H9 (cell line): ENCODE measurements around the gene ALKAL2. TPM values are rescaled to one million over a fixed set of nuclear protein-coding genes. Genes with fewer than 3 reads are reported as not detected.

Source experiments
- DNase-seq: peaks from one replicate; pipeline ENCODE4 v3.0.0-alpha.2; 2017
- H2AFZ ChIP-seq: one replicate; pipeline ENCODE4 v1.6.1; 2013; ENCODE audit warnings: mild to moderate bottlenecking, low read length, control low read depth, moderate library complexity
- H2AK5ac ChIP-seq: 2 replicates; pipeline ENCODE4 v1.6.1; 2013; ENCODE audit warnings: low read length, control low read depth, mixed read lengths; ENCODE audit not compliant: insufficient read length
- H2BK120ac ChIP-seq: one replicate; pipeline ENCODE4 v1.6.1; 2013; ENCODE audit warnings: low read depth, mild to moderate bottlenecking, low read length, control low read depth, inconsistent platforms; ENCODE audit not compliant: poor library complexity, severe bottlenecking
- H2BK12ac ChIP-seq: 2 replicates; pipeline ENCODE4 v1.6.1; 2013; ENCODE audit warnings: low read length, control low read depth, mixed read lengths, low read depth; ENCODE audit not compliant: insufficient read length
- H2BK15ac ChIP-seq: 2 replicates; pipeline ENCODE4 v1.6.1; 2013; ENCODE audit warnings: low read depth, low read length, control low read depth
- H2BK20ac ChIP-seq: one replicate; pipeline ENCODE4 v1.6.1; 2013; ENCODE audit warnings: low read depth, mild to moderate bottlenecking, low read length, control low read depth, inconsistent platforms; ENCODE audit not compliant: poor library complexity, severe bottlenecking
- H2BK5ac ChIP-seq: 2 replicates; pipeline ENCODE4 v1.6.1; 2013; ENCODE audit warnings: low read length, control low read depth, mixed read lengths; ENCODE audit not compliant: insufficient read length
- H3K14ac ChIP-seq: 2 replicates; pipeline ENCODE4 v1.6.1; 2013; ENCODE audit warnings: low read length, control low read depth; ENCODE audit not compliant: insufficient read depth
- H3K18ac ChIP-seq: 2 replicates; pipeline ENCODE4 v1.6.1; 2013; ENCODE audit warnings: low read depth, mild to moderate bottlenecking, mixed read lengths, low read length, control low read depth; ENCODE audit not compliant: insufficient read length
- H3K23ac ChIP-seq: 2 replicates; pipeline ENCODE4 v1.6.1; 2013; ENCODE audit warnings: low read length, control low read depth, mixed read lengths, low read depth; ENCODE audit not compliant: insufficient read length
- H3K23me2 ChIP-seq: 2 replicates; pipeline ENCODE4 v1.6.1; 2013; ENCODE audit warnings: low read depth, mild to moderate bottlenecking, mixed read lengths, low read length, control low read depth; ENCODE audit not compliant: insufficient read length, poor library complexity, severe bottlenecking
- H3K27ac ChIP-seq: 2 replicates; pipeline ENCODE4 v1.5.1; 2013; ENCODE audit warnings: low read length, control low read depth, mixed read lengths, low read depth; ENCODE audit not compliant: insufficient read length
- H3K27me3 ChIP-seq: 2 replicates; pipeline ENCODE4 v1.6.1; 2013; ENCODE audit warnings: low read length, control low read depth, inconsistent platforms; ENCODE audit not compliant: insufficient read depth
- H3K4ac ChIP-seq: 2 replicates; pipeline ENCODE4 v1.6.1; 2013; ENCODE audit warnings: low read depth, mild to moderate bottlenecking, control low read depth, inconsistent platforms, low read length, moderate library complexity
- H3K4me1 ChIP-seq: 2 replicates; pipeline ENCODE4 v1.6.1; 2013; ENCODE audit warnings: low read length, control low read depth, inconsistent platforms; ENCODE audit not compliant: insufficient read depth
- H3K4me2 ChIP-seq: 2 replicates; pipeline ENCODE4 v1.6.1; 2013; ENCODE audit warnings: low read length, control low read depth, mixed read lengths; ENCODE audit not compliant: insufficient read length, insufficient read depth
- H3K56ac ChIP-seq: 2 replicates; pipeline ENCODE4 v1.6.1; 2013; ENCODE audit warnings: low read depth, mild to moderate bottlenecking, mixed read lengths, low read length, control low read depth; ENCODE audit not compliant: insufficient read length
- H3K79me1 ChIP-seq: 2 replicates; pipeline ENCODE4 v1.6.1; 2013; ENCODE audit warnings: low read depth, mild to moderate bottlenecking, moderate library complexity, low read length, control low read depth, inconsistent platforms; ENCODE audit not compliant: insufficient read depth, poor library complexity, severe bottlenecking
- H3K79me2 ChIP-seq: 2 replicates; pipeline ENCODE4 v1.6.1; 2013; ENCODE audit warnings: low read length, control low read depth, inconsistent platforms; ENCODE audit not compliant: insufficient read depth
- H3K9ac ChIP-seq: 2 replicates; pipeline ENCODE4 v1.6.1; 2013; ENCODE audit warnings: low read length, control low read depth, mixed read lengths; ENCODE audit not compliant: insufficient read length; ENCODE audit errors: extremely low read depth
- H3K9me3 ChIP-seq: one replicate; pipeline ENCODE4 v1.6.1; 2013; ENCODE audit warnings: low read depth, low read length, inconsistent platforms; ENCODE audit not compliant: control insufficient read depth
- H3T11ph ChIP-seq: one replicate; pipeline ENCODE4 v1.6.1; 2013; ENCODE audit warnings: mild to moderate bottlenecking, low read length, control low read depth, inconsistent platforms
- H4K20me1 ChIP-seq: one replicate; pipeline ENCODE4 v1.6.1; 2013; ENCODE audit not compliant: control insufficient read depth, insufficient read length, insufficient read depth
- H4K5ac ChIP-seq: 2 replicates; pipeline ENCODE4 v1.6.1; 2013; ENCODE audit warnings: low read depth, mild to moderate bottlenecking, mixed read lengths, low read length, control low read depth; ENCODE audit not compliant: insufficient read length
- H4K8ac ChIP-seq: replicated peaks from 2 replicates; pipeline ENCODE4 v1.6.1; 2013; ENCODE audit warnings: low read length, control low read depth, mixed read lengths, low read depth; ENCODE audit not compliant: insufficient read length
- H4K91ac ChIP-seq: 2 replicates; pipeline ENCODE4 v1.6.1; 2013; ENCODE audit warnings: low read depth, mild to moderate bottlenecking, moderate library complexity, mixed read lengths, low read length, control low read depth; ENCODE audit not compliant: insufficient read length
- H3K27ac Mint-ChIP-seq, 3 experiments: 2 replicates in 2 of 3; 3 replicates in 1 of 3; pipeline ENCODE4 v1.8.0; 2020 to 2021; ENCODE audit warnings: mixed read lengths in 3 of 3, mild to moderate bottlenecking in 1 of 3, moderate library complexity in 1 of 3
- H3K27me3 Mint-ChIP-seq: 2 replicates; pipeline ENCODE4 v1.8.0; 2021; ENCODE audit warnings: low read depth, mild to moderate bottlenecking, moderate library complexity, mixed read lengths
- H3K36me3 Mint-ChIP-seq, 3 experiments: 2 replicates in 2 of 3; 3 replicates in 1 of 3; pipeline ENCODE4 v1.8.0; 2020 to 2021; ENCODE audit warnings: low read depth in 3 of 3, mixed read lengths in 3 of 3; ENCODE audit not compliant: insufficient read depth in 1 of 3
- H3K4me1 Mint-ChIP-seq, 2 experiments: 2 replicates each; pipeline ENCODE4 v1.8.0; 2020; ENCODE audit warnings: mixed read lengths in 2 of 2
- H3K4me3 Mint-ChIP-seq, 2 experiments: 2 replicates in 1 of 2; 3 replicates in 1 of 2; pipeline ENCODE4 v1.8.0; 2020 to 2021; ENCODE audit warnings: mild to moderate bottlenecking in 2 of 2, mixed read lengths in 2 of 2, moderate library complexity in 1 of 2
- H3K9me3 Mint-ChIP-seq, 2 experiments: 2 replicates in 1 of 2; 3 replicates in 1 of 2; pipeline ENCODE4 v1.8.0; 2020; ENCODE audit warnings: mild to moderate bottlenecking in 2 of 2, mixed read lengths in 2 of 2, moderate library complexity in 1 of 2
- WGBS: extraction: QIAGEN DNeasy Blood & Tissue Kit; methylation state at CpG from one replicate; pipeline ENCODE4 v1.1.7; 2013; ENCODE audit warnings: missing lambda C conversion rate, low lambda C conversion rate, mixed read lengths; ENCODE audit not compliant: insufficient read length; ENCODE audit errors: extremely low coverage; 5-methylcytosine and 5-hydroxymethylcytosine counted together
- total RNA-seq: library from RNA; stranded (reverse); gene quantifications from 2 replicates; pipeline ENCODE4 v1.2.1, GENCODE V29; 2021
- TF ChIP-seq, protein P1 (sequence below): fragments of 200-600 bp; sonication (generic); conservative IDR thresholded peaks from 3 replicates; pipeline ENCODE4 v1.8.0; 2021; ENCODE audit warnings: antibody characterized with exemption, mild to moderate bottlenecking

ALKAL2 gene
- total RNA-seq, 1 experiment from 2014 or later: 0.48 TPM

DNA sequence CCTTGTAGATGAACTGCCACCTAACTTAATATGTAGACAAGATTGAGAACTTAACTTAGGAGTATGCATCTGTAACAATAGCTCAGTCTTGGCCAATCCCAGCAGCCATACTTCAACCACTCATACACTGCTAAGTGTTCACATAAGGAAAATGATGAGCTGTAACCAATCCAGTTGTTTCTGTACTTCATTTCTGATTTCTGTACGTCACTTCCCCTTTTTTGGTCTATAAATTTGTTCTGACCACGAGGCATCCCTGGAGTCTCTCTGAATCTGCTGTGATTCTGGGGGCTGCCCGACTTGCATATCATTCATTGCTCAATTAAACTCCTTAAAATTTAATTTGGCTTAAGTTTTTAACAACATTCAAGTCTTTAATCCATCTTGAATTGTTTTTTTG lies 30.5 kb downstream of the ALKAL2 start:
- no CpG with 5 or more reads among the region's 3 CpGs for WGBS
- no peak overlapping the region for H3K27ac ChIP-seq
- peaks cover 29 to 49% (median 42%) of the 10 kb centered on the region in 3 experiments for H3K36me3 Mint-ChIP-seq
- no peak overlapping the region for H3K14ac ChIP-seq
- H2BK120ac ChIP-seq: no peak overlapping the region
- no peak overlapping the region for H2AFZ ChIP-seq
- no peak overlapping the region for H2BK12ac ChIP-seq
- H3K56ac ChIP-seq: no peak overlapping the region
- no peaks in the 10 kb centered on the region for H3K79me1 ChIP-seq
- H2BK20ac ChIP-seq: no peak overlapping the region
- no peak overlapping the region for H3K4me3 Mint-ChIP-seq
- H3K23ac ChIP-seq: no peak overlapping the region
- H2BK5ac ChIP-seq: no peak overlapping the region
- no peak for DNase-seq
- H4K20me1 ChIP-seq: no peaks in the 10 kb centered on the region
- H4K8ac ChIP-seq: no peak overlapping the region
- H3K4me1 Mint-ChIP-seq: peaks cover 3 to 14% of the 10 kb centered on the region in 2 experiments; a peak in 3 of 4 replicates
- H3K18ac ChIP-seq: no peak overlapping the region
- H4K5ac ChIP-seq: no peak overlapping the region
- no peaks in the 10 kb centered on the region for H3K23me2 ChIP-seq
- no peak overlapping the region for H3K9ac ChIP-seq
- no peak overlapping the region for H3K4ac ChIP-seq
- no peak overlapping the region for H4K91ac ChIP-seq
- peaks cover 28 to 36% of the 10 kb centered on the region in 2 experiments for H3K9me3 Mint-ChIP-seq
- peaks cover 6% of the 10 kb centered on the region for H3K27me3 Mint-ChIP-seq
- no peak overlapping the region for H3K27ac Mint-ChIP-seq
- no peaks in the 10 kb centered on the region for H3K27me3 ChIP-seq
- H3K79me2 ChIP-seq: no peaks in the 10 kb centered on the region
- TF ChIP-seq, protein P1, sequence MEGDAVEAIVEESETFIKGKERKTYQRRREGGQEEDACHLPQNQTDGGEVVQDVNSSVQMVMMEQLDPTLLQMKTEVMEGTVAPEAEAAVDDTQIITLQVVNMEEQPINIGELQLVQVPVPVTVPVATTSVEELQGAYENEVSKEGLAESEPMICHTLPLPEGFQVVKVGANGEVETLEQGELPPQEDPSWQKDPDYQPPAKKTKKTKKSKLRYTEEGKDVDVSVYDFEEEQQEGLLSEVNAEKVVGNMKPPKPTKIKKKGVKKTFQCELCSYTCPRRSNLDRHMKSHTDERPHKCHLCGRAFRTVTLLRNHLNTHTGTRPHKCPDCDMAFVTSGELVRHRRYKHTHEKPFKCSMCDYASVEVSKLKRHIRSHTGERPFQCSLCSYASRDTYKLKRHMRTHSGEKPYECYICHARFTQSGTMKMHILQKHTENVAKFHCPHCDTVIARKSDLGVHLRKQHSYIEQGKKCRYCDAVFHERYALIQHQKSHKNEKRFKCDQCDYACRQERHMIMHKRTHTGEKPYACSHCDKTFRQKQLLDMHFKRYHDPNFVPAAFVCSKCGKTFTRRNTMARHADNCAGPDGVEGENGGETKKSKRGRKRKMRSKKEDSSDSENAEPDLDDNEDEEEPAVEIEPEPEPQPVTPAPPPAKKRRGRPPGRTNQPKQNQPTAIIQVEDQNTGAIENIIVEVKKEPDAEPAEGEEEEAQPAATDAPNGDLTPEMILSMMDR: no peak
- H3K9me3 ChIP-seq: no peaks in the 10 kb centered on the region
- no peak overlapping the region for H3T11ph ChIP-seq
- no peak overlapping the region for H2BK15ac ChIP-seq
- H3K4me2 ChIP-seq: no peak overlapping the region
- no peaks in the 10 kb centered on the region for H3K4me1 ChIP-seq
- H2AK5ac ChIP-seq: no peak overlapping the region
